Measurements from ENCODE around the gene ATP10D.

DNA sequence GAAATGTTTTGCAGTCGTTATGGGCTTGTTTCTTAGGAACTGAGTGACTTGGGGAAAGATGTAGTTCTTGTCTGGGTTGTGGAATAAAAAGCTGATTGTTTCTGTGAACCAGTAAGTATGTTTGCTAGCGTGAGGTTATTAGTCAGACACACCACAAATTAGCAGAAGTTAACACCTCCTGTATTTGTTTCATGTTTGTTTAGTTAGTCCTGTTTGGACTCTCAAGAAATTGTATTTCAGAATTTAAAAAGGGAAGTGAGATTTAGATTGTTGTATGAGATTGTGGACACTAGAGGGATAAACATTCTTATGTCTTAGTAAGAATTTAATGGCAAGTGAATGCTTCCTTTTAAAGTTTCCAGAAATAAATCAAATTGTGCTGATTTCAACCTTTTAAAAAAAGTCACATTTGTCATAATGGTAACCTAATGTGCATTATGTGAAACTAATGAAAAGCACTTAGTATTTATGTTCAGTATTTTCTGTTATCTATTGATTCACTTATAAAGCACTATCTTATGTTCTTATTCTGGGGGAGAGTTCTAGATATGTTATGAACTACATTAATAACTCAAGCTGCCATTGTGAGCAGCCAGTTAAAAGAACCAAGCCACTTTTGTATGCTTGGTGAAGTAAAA lies 25.6 kb downstream of the ATP10D start:
- TF ChIP-seq SP1 (IDR thresholded peaks at IDR 0.05) (no peak), FOXA1 (IDR thresholded peaks at IDR 0.05) (no peak)
